ENCODE results near the gene RYR3. TPM values are rescaled to one million over a fixed set of nuclear protein-coding genes. Genes with fewer than 3 reads are reported as not detected.

RYR3 gene
- total and polyA plus RNA-seq, 2 donors = 1.4 to 10.4 TPM

Other genes starting within 250 kb of the RYR3 start
- 2.6 TPM for gene FMN1, start 116.3 kb upstream of the RYR3 start, total RNA-seq
- 24.8 TPM for gene FMN1, start 116.3 kb upstream of the RYR3 start, polyA plus RNA-seq